ENCODE measurements around the gene RALGPS1. TPM values are rescaled to one million over a fixed set of nuclear protein-coding genes. Genes with fewer than 3 reads are reported as not detected.

The RALGPS1 gene
- total and polyA plus RNA-seq, 2 of the 13 experiments (the other 11 are each of a cell fraction or from before 2014, with no cell fraction given), result 3.7 to 6.5 TPM

GRCh38 chr9:127159325-127159801, 244.8 kb downstream of the RALGPS1 start (continued):
- TF ChIP-seq, protein P1, sequence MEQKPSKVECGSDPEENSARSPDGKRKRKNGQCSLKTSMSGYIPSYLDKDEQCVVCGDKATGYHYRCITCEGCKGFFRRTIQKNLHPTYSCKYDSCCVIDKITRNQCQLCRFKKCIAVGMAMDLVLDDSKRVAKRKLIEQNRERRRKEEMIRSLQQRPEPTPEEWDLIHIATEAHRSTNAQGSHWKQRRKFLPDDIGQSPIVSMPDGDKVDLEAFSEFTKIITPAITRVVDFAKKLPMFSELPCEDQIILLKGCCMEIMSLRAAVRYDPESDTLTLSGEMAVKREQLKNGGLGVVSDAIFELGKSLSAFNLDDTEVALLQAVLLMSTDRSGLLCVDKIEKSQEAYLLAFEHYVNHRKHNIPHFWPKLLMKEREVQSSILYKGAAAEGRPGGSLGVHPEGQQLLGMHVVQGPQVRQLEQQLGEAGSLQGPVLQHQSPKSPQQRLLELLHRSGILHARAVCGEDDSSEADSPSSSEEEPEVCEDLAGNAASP (CRISPR knock-in tag; IDR thresholded peaks at IDR 0.05; ENCODE audit: borderline replicate concordance), result peak; percentile 99
- TF ChIP-seq ZNF280B (CRISPR knock-in tag; IDR thresholded peaks at IDR 0.05; ENCODE audit: borderline replicate concordance) (peak; percentile 98), ZNF383 (CRISPR knock-in tag; IDR thresholded peaks at IDR 0.05; ENCODE audit: borderline replicate concordance) (no peak), NR3C1 (CRISPR knock-in tag; IDR thresholded peaks at IDR 0.05) (no peak), SNAI1 (CRISPR knock-in tag; IDR thresholded peaks at IDR 0.05; ENCODE audit: borderline replicate concordance) (0 out of 2 replicates have a peak, but pooled peaks have one; percentile 80), DNMT3B (CRISPR knock-in tag; conservative IDR thresholded peaks at IDR 0.05) (peak; percentile 99), U2AF1 (optimal IDR thresholded peaks at IDR 0.05; ENCODE audit: low read depth, low read length) (no peak), AFF4 (CRISPR knock-in tag; IDR thresholded peaks at IDR 0.05) (no peak), KLF16 (CRISPR knock-in tag; IDR thresholded peaks at IDR 0.05) (peak; percentile 84 to 99; a peak in 3 of 4 replicates), ZNF33A (CRISPR knock-in tag; IDR thresholded peaks at IDR 0.05; ENCODE audit: borderline replicate concordance) (no peak), ZNF605 (CRISPR knock-in tag; IDR thresholded peaks at IDR 0.05) (peak; percentile 100), HIVEP1 (CRISPR knock-in tag; IDR thresholded peaks at IDR 0.05) (peak; percentile 97), FOXM1 (CRISPR knock-in tag; IDR thresholded peaks at IDR 0.05) (peak; percentile 82), ZNF503 (CRISPR knock-in tag; IDR thresholded peaks at IDR 0.05) (no peak)
- TF ChIP-seq, protein P2, sequence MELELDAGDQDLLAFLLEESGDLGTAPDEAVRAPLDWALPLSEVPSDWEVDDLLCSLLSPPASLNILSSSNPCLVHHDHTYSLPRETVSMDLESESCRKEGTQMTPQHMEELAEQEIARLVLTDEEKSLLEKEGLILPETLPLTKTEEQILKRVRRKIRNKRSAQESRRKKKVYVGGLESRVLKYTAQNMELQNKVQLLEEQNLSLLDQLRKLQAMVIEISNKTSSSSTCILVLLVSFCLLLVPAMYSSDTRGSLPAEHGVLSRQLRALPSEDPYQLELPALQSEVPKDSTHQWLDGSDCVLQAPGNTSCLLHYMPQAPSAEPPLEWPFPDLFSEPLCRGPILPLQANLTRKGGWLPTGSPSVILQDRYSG (CRISPR knock-in tag; IDR thresholded peaks at IDR 0.05), result peak; percentile 97
- TF ChIP-seq, protein P3, sequence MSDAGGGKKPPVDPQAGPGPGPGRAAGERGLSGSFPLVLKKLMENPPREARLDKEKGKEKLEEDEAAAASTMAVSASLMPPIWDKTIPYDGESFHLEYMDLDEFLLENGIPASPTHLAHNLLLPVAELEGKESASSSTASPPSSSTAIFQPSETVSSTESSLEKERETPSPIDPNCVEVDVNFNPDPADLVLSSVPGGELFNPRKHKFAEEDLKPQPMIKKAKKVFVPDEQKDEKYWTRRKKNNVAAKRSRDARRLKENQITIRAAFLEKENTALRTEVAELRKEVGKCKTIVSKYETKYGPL (CRISPR knock-in tag; IDR thresholded peaks at IDR 0.05), result peak; percentile 86
- TF ChIP-seq, protein P4, sequence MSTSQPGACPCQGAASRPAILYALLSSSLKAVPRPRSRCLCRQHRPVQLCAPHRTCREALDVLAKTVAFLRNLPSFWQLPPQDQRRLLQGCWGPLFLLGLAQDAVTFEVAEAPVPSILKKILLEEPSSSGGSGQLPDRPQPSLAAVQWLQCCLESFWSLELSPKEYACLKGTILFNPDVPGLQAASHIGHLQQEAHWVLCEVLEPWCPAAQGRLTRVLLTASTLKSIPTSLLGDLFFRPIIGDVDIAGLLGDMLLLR (CRISPR knock-in tag; IDR thresholded peaks at IDR 0.05), result peak; percentile 98

Measured in HepG2 (cell line).